H1 (cell line): Measurements from ENCODE around the gene ATP6V0D1. TPM values are rescaled to one million over a fixed set of nuclear protein-coding genes. Genes with fewer than 3 reads are reported as not detected.

Source experiments
- CTCF ChIA-PET: fragments of 300-600 bp; sonication (Branson Sonifier 250); formaldehyde crosslinking; loops from one replicate; lab custom pipeline; 2021; ENCODE audit not compliant: partially characterized antibody; lab: Charles Lee
- POLR2A ChIA-PET: fragments of 300-600 bp; sonication (Branson Sonifier 250); formaldehyde crosslinking; loops from one replicate; lab custom pipeline; 2021; ENCODE audit warnings: inconsistent platforms; ENCODE audit not compliant: partially characterized antibody; lab: Charles Lee
- DNase-seq, 2 experiments: peaks; one replicate each; pipeline versions ENCODE4 v3.0.0 to v3.0.0-alpha.2; 2010 to 2022; ENCODE audit warnings: low spot score in 2 of 2, low read depth in 1 of 2, mixed read lengths in 1 of 2
- FAIRE-seq: peaks from 2 replicates; lab custom pipeline; 2011; peaks lifted over from hg19 to GRCh38; lab: Jason Lieb, UNC
- H2AFZ ChIP-seq: 2 replicates; pipeline ENCODE4 v1.8.1; 2012; ENCODE audit warnings: low read length, inconsistent platforms
- H2AK5ac ChIP-seq: 2 replicates; pipeline ENCODE4 v1.6.1; 2013; ENCODE audit warnings: low read depth, low read length
- H2BK120ac ChIP-seq: replicated peaks from 2 replicates; pipeline ENCODE3; 2013; ENCODE audit warnings: low read depth, low read length, inconsistent platforms
- H2BK12ac ChIP-seq: 2 replicates; pipeline ENCODE4 v1.6.1; 2013; ENCODE audit warnings: low read depth, low read length
- H2BK15ac ChIP-seq: 2 replicates; pipeline ENCODE4 v1.6.1; 2013; ENCODE audit warnings: low read length
- H2BK20ac ChIP-seq: 2 replicates; pipeline ENCODE4 v1.6.1; 2013; ENCODE audit warnings: low read length
- H2BK5ac ChIP-seq: 2 replicates; pipeline ENCODE4 v1.6.1; 2013; ENCODE audit warnings: low read depth, low read length
- H3K14ac ChIP-seq: 2 replicates; pipeline ENCODE4 v1.6.1; 2013; ENCODE audit warnings: inconsistent platforms; ENCODE audit not compliant: insufficient read length
- H3K18ac ChIP-seq: 2 replicates; pipeline ENCODE4 v1.6.1; 2013; ENCODE audit warnings: low read length; ENCODE audit errors: extremely low read depth
- H3K23ac ChIP-seq: 2 replicates; pipeline ENCODE4 v1.6.1; 2013; ENCODE audit warnings: inconsistent platforms; ENCODE audit not compliant: insufficient read length
- H3K23me2 ChIP-seq: 2 replicates; pipeline ENCODE4 v1.6.1; 2013; ENCODE audit warnings: low read depth, low read length
- H3K27ac ChIP-seq: 2 replicates; pipeline ENCODE4 v1.6.1; 2011; ENCODE audit warnings: low read depth, low read length, inconsistent platforms
- H3K27me3 ChIP-seq, 4 experiments: replicated peaks in 1 of 4; 1 replicate in 1 of 4; 2 replicates in 3 of 4; pipeline versions ENCODE4 v1.6.1 to v1.8.1; 2011 to 2013; ENCODE audit warnings: low read length in 3 of 4, mild to moderate bottlenecking in 3 of 4, inconsistent platforms in 2 of 4, mixed read lengths in 2 of 4, moderate library complexity in 1 of 4; ENCODE audit not compliant: control insufficient read depth in 3 of 4, insufficient read depth in 3 of 4; ENCODE audit errors: extremely low read depth in 1 of 4
- H3K36me3 ChIP-seq, 4 experiments: 2 replicates each; pipeline versions ENCODE4 v1.6.1 to v1.8.1; 2011 to 2013; ENCODE audit warnings: mild to moderate bottlenecking in 4 of 4, low read length in 3 of 4, moderate library complexity in 2 of 4, control low read depth in 1 of 4, inconsistent platforms in 1 of 4; ENCODE audit not compliant: insufficient read depth in 4 of 4, control insufficient read depth in 2 of 4
- H3K4ac ChIP-seq: replicated peaks from 2 replicates; pipeline ENCODE3; 2013; ENCODE audit warnings: low read length, low read depth, mixed read lengths, inconsistent platforms; ENCODE audit not compliant: insufficient read length
- H3K4me1 ChIP-seq, 4 experiments: replicated peaks in 1 of 4; 1 replicate in 1 of 4; 2 replicates in 3 of 4; pipeline versions ENCODE4 v1.6.1 to v1.8.1; 2011 to 2013; ENCODE audit warnings: low read length in 3 of 4, inconsistent platforms in 2 of 4, mixed read lengths in 1 of 4; ENCODE audit not compliant: insufficient read depth in 4 of 4, control insufficient read depth in 3 of 4
- H3K4me2 ChIP-seq, 2 experiments: 2 replicates each; pipeline versions ENCODE4 v1.6.1 to v1.8.1; 2011 to 2013; ENCODE audit warnings: low read depth in 2 of 2, low read length in 2 of 2, control low read depth in 1 of 2, inconsistent platforms in 1 of 2, mild to moderate bottlenecking in 1 of 2; ENCODE audit not compliant: insufficient read depth in 1 of 2
- H3K4me3 ChIP-seq, 4 experiments: fragments of 200-600, 300-600 bp in 1 of 4; sonication (generic), shearing (Covaris generic), sonication (Bioruptor Twin) in 1 of 4; 2 replicates each; pipeline versions ENCODE4 v1.5.1 to v1.8.1; 2011 to 2016; ENCODE audit warnings: low read length in 4 of 4, low read depth in 3 of 4, control low read depth in 2 of 4, inconsistent platforms in 2 of 4, mild to moderate bottlenecking in 2 of 4, mixed read lengths in 1 of 4, moderate library complexity in 1 of 4; ENCODE audit not compliant: insufficient read depth in 2 of 4; ENCODE audit errors: extremely low read depth in 1 of 4
- H3K56ac ChIP-seq: replicated peaks from 2 replicates; pipeline ENCODE3; 2013; ENCODE audit warnings: low read depth, mild to moderate bottlenecking, mixed read lengths, low read length, inconsistent platforms; ENCODE audit not compliant: insufficient read length
- H3K79me1 ChIP-seq: 2 replicates; pipeline ENCODE4 v1.6.1; 2013; ENCODE audit warnings: low read depth, low read length, control low read depth
- H3K79me2 ChIP-seq, 2 experiments: 2 replicates each; pipeline versions ENCODE4 v1.6.1 to v1.8.1; 2012 to 2013; ENCODE audit warnings: low read length in 2 of 2, mild to moderate bottlenecking in 2 of 2, inconsistent platforms in 1 of 2; ENCODE audit not compliant: insufficient read depth in 2 of 2, control insufficient read depth in 1 of 2
- H3K9ac ChIP-seq, 4 experiments: replicated peaks in 1 of 4; 1 replicate in 1 of 4; 2 replicates in 3 of 4; pipeline versions ENCODE4 v1.6.1 to v1.8.1; 2011 to 2013; ENCODE audit warnings: low read depth in 3 of 4, low read length in 3 of 4, control low read depth in 2 of 4, mild to moderate bottlenecking in 2 of 4, moderate library complexity in 2 of 4, inconsistent platforms in 1 of 4; ENCODE audit errors: extremely low read depth in 1 of 4
- H3K9me3 ChIP-seq, 2 experiments: 2 replicates each; pipeline versions ENCODE4 v1.6.1 to v1.8.1; 2012 to 2013; ENCODE audit warnings: mild to moderate bottlenecking in 2 of 2, moderate library complexity in 2 of 2, control low read depth in 1 of 2, inconsistent platforms in 1 of 2, low read depth in 1 of 2, low read length in 1 of 2, mixed read lengths in 1 of 2; ENCODE audit not compliant: insufficient read depth in 2 of 2
- H4K20me1 ChIP-seq, 2 experiments: replicated peaks in 1 of 2; 2 replicates each; pipeline versions ENCODE3 to v1.8.1; 2011 to 2013; ENCODE audit warnings: inconsistent platforms in 2 of 2, low read length in 2 of 2, mild to moderate bottlenecking in 1 of 2; ENCODE audit not compliant: insufficient read depth in 2 of 2, control insufficient read depth in 1 of 2
- H4K5ac ChIP-seq: 2 replicates; pipeline ENCODE4 v1.6.1; 2013; ENCODE audit warnings: low read length, low read depth, mixed read lengths, inconsistent platforms; ENCODE audit not compliant: insufficient read length
- H4K8ac ChIP-seq: 2 replicates; pipeline ENCODE4 v1.8.0; 2013; ENCODE audit warnings: mild to moderate bottlenecking, moderate library complexity, low read length, inconsistent platforms; ENCODE audit not compliant: insufficient read depth; ENCODE audit errors: extremely low read depth
- H4K91ac ChIP-seq: replicated peaks from 2 replicates; pipeline ENCODE3; 2013; ENCODE audit warnings: low read length, mixed read lengths, inconsistent platforms; ENCODE audit not compliant: insufficient read length
- ASH2L ChIP-seq: fragments of 200-600, 300-600 bp; sonication (generic); IDR thresholded peaks from one replicate; pipeline ENCODE4 v1.7.1; 2017; ENCODE audit warnings: low read length
- BRCA1 ChIP-seq: IDR thresholded peaks from 2 replicates; pipeline ENCODE4 v1.6.1; 2012; ENCODE audit warnings: low read depth, low read length, improper control_type of control experiment
- CTCF ChIP-seq, 3 experiments: IDR thresholded peaks; 1 replicate in 2 of 3; 2 replicates in 1 of 3; pipeline versions ENCODE4 v1.5.1 to v1.6.1; 2011; ENCODE audit warnings: low read length in 3 of 3, mild to moderate bottlenecking in 3 of 3, inconsistent platforms in 2 of 3, low read depth in 1 of 3, moderate library complexity in 1 of 3; ENCODE audit not compliant: insufficient read depth in 1 of 3; ENCODE audit errors: control extremely low read depth in 1 of 3
- KDM5A ChIP-seq: fragments of 200-600 bp; IDR thresholded peaks from 2 replicates; pipeline ENCODE4 v1.7.1; 2012; ENCODE audit warnings: mild to moderate bottlenecking, low read length, inconsistent platforms, mixed read lengths
- NANOG ChIP-seq: IDR thresholded peaks from 2 replicates; pipeline ENCODE4 v1.6.1; 2011; ENCODE audit warnings: low read length, low read depth, mild to moderate bottlenecking, inconsistent platforms; ENCODE audit not compliant: insufficient read depth, poor library complexity, severe bottlenecking
- RAD21 ChIP-seq, 2 experiments: IDR thresholded peaks in 1 of 2; conservative IDR thresholded peaks in 1 of 2; 2 replicates each; pipeline ENCODE4 v1.6.1; 2011; ENCODE audit warnings: low read depth in 2 of 2, low read length in 2 of 2, improper control_type of control experiment in 1 of 2, inconsistent platforms in 1 of 2, mild to moderate bottlenecking in 1 of 2, moderate library complexity in 1 of 2
- SRF ChIP-seq: IDR thresholded peaks from 2 replicates; pipeline ENCODE4 v1.6.1; 2011; ENCODE audit warnings: mild to moderate bottlenecking, low read depth, low read length, moderate library complexity
- SUZ12 ChIP-seq: fragments of 200-600 bp; sonication (generic); IDR thresholded peaks from 2 replicates; pipeline ENCODE4 v1.6.1; 2012; ENCODE audit warnings: mild to moderate bottlenecking, inconsistent platforms, low read length, moderate library complexity, mixed read lengths
- TEAD4 ChIP-seq: IDR thresholded peaks from 2 replicates; pipeline ENCODE4 v1.6.1; 2012; ENCODE audit warnings: low read depth, low read length, inconsistent platforms, mixed read lengths
- YY1 ChIP-seq: IDR thresholded peaks from 2 replicates; pipeline ENCODE4 v1.6.1; 2011; ENCODE audit warnings: low read depth, mild to moderate bottlenecking, low read length
- WGBS, 2 experiments: shearing (Covaris generic) in 1 of 2; methylation state at CpG; one replicate each; pipeline versions ENCODE4 v1.1.6 to v1.1.7; 2013 to 2015; ENCODE audit warnings: low lambda C conversion rate in 2 of 2, mixed read lengths in 2 of 2, inconsistent platforms in 1 of 2, low coverage in 1 of 2, missing lambda C conversion rate in 1 of 2; ENCODE audit not compliant: insufficient replicate concordance in 2 of 2, insufficient coverage in 1 of 2, insufficient read length in 1 of 2; ENCODE audit errors: extremely low coverage in 1 of 2, missing lambda C conversion rate in 1 of 2; 5-methylcytosine and 5-hydroxymethylcytosine counted together
- polyA plus RNA-seq, 7 experiments: library from polyadenylated mRNA; depleted of rRNA in 3 of 7; stranded (reverse) in 5 of 7; unstranded in 2 of 7; fragments of >200 nt in 5 of 7; fragments of 200-250 nt in 2 of 7; gene quantifications; 1 replicate in 5 of 7; 2 replicates in 1 of 7; 4 replicates in 1 of 7; pipeline versions ENCODE4 v1.2.1 to v1.2.3, GENCODE V29; 2011 to 2013; ENCODE audit warnings: missing spikeins in 2 of 7, mixed read lengths in 2 of 7
- total RNA-seq: library from RNA; stranded (reverse); fragmentation: NEBNext Ultra II Directional; extraction: Animal tissue kit (Norgen Biotek cat#: 25700); gene quantifications from 2 replicates; pipeline ENCODE4 v1.2.1, GENCODE V29; 2021

ATP6V0D1 gene
- total and polyA plus RNA-seq, 2 of the 8 experiments (the other 6 are each of a cell fraction or from before 2014, with no cell fraction given), result 47.3 to 134 TPM

- H2BK5ac ChIP-seq, result no peak overlapping the region
- H3K4me2 ChIP-seq, result no peak overlapping the region
- H3K23me2 ChIP-seq, result no peaks in the 10 kb centered on the region
- no peak overlapping the region for H3K9ac ChIP-seq
- H3K4me1 ChIP-seq, result peaks cover 0 to 8% (median 4%) of the 10 kb centered on the region in 4 experiments; a peak in 5 of 7 replicates
- no peak overlapping the region for H2BK120ac ChIP-seq
- FAIRE-seq (no peak), DNase-seq (peak in 1 of 2 experiments; percentile 77)
- H2BK12ac ChIP-seq, result no peak overlapping the region
- WGBS, 2 experiments, result 87% methylated on average over 6 of the region's 6 CpGs; no CpG with 5 or more reads in 1 of the 2 experiments
- no peak overlapping the region for H4K5ac ChIP-seq
- no peak overlapping the region for H2BK15ac ChIP-seq
- H3K4ac ChIP-seq, result no peak overlapping the region
- ChIA-PET CTCF (interaction anchor here (0.6 to 28.6 kb wide), 14 partner anchors 4 to 198 kb away, joined by 3 to 683 read pairs (median 4); partner anchors contain the start of genes HSD11B2, TPPP3 and ZDHHC1), POLR2A (interaction anchor here (1.1 to 8.5 kb wide), 5 partner anchors 9 to 99 kb away, joined by 3 to 67 read pairs (median 3); partner anchors contain the start of gene HSD11B2)
- no peak overlapping the region for H3K14ac ChIP-seq
- H3K9me3 ChIP-seq, result peaks cover 0 to 4% of the 10 kb centered on the region in 2 experiments; a peak in 1 of 4 replicates
- H4K20me1 ChIP-seq, result peaks cover 2 to 3% of the 10 kb centered on the region in 2 experiments
- H2BK20ac ChIP-seq, result no peak overlapping the region
- H3K36me3 ChIP-seq, result peaks cover 0 to 5% (median 0%) of the 10 kb centered on the region in 4 experiments; a peak in 1 of 8 replicates
- no peak overlapping the region for H3K18ac ChIP-seq
- no peaks in the 10 kb centered on the region for H3K79me2 ChIP-seq
- H3K27me3 ChIP-seq, result no peaks in the 10 kb centered on the region
- no peak overlapping the region for H3K56ac ChIP-seq
- H2AFZ ChIP-seq, result no peak overlapping the region
- TF ChIP-seq SRF, result no peak
- no peak for TF ChIP-seq SUZ12
- no peak for TF ChIP-seq NANOG
- no peak for TF ChIP-seq BRCA1
- peak; percentile 83 for TF ChIP-seq YY1
- TF ChIP-seq RAD21 (IDR thresholded peaks at IDR 0.05 in 1 of 2, conservative IDR thresholded peaks at IDR 0.05 in 1 of 2; ENCODE audit: low read depth in 2 of 2, low read length in 2 of 2), result peak; percentile 40 to 66; a peak in 3 of 4 replicates
- no peak for TF ChIP-seq ASH2L
- peak; percentile 57 to 63 (median 59) for TF ChIP-seq CTCF (IDR thresholded peaks at IDR 0.05; ENCODE audit: control extremely low read depth in 1 of 3, insufficient read depth in 1 of 3, low read depth in 1 of 3, low read length in 3 of 3)
- TF ChIP-seq TEAD4, result no peak
- no peak for TF ChIP-seq KDM5A
- H4K91ac ChIP-seq, result no peak overlapping the region
- no peak overlapping the region for H3K4me3 ChIP-seq
- no peak overlapping the region for H3K23ac ChIP-seq
- H3K27ac ChIP-seq, result no peak overlapping the region
- H3K79me1 ChIP-seq, result no peaks in the 10 kb centered on the region; the same call in none of the 2 replicates
- no peak overlapping the region for H4K8ac ChIP-seq
- no peak overlapping the region for H2AK5ac ChIP-seq
Observed at GRCh38 chr16:67447508-67448076, 33.4 kb downstream of the ATP6V0D1 start.
